C4-2B (cell line): ENCODE measurements around the gene KIF1A.
"Not testable (repeated sequence)": the region's sequence is repeated elsewhere in the genome, so short reads cannot be mapped to it uniquely, and the experiment has no call there.

Source experiments
- ZFX ChIP-seq: fragments of 450-650 bp; IDR thresholded peaks from 2 replicates; pipeline ENCODE4 v1.6.1; 2017
- TF ChIP-seq, protein P1 (sequence below): fragments of 450-650 bp; conservative IDR thresholded peaks from 2 replicates; pipeline ENCODE4 v1.5.1; 2017; ENCODE audit warnings: mild to moderate bottlenecking

- not testable (repeated sequence) for TF ChIP-seq ZFX
- TF ChIP-seq, protein P1, sequence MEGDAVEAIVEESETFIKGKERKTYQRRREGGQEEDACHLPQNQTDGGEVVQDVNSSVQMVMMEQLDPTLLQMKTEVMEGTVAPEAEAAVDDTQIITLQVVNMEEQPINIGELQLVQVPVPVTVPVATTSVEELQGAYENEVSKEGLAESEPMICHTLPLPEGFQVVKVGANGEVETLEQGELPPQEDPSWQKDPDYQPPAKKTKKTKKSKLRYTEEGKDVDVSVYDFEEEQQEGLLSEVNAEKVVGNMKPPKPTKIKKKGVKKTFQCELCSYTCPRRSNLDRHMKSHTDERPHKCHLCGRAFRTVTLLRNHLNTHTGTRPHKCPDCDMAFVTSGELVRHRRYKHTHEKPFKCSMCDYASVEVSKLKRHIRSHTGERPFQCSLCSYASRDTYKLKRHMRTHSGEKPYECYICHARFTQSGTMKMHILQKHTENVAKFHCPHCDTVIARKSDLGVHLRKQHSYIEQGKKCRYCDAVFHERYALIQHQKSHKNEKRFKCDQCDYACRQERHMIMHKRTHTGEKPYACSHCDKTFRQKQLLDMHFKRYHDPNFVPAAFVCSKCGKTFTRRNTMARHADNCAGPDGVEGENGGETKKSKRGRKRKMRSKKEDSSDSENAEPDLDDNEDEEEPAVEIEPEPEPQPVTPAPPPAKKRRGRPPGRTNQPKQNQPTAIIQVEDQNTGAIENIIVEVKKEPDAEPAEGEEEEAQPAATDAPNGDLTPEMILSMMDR = not testable (repeated sequence)
These were observed 120.2 kb downstream of the KIF1A start for GRCh38 chr2:240699835-240700234.
